ENCODE results near the gene SHANK1. TPM values are rescaled to one million over a fixed set of nuclear protein-coding genes. Genes with fewer than 3 reads are reported as not detected.

The SHANK1 gene
- total RNA-seq, 1 donor from 2014 or later = 2.3 TPM

GRCh38 chr19:50686310-50687032, 33.1 kb downstream of the SHANK1 start:
- Histone ChIP-seq H3K36me3 (no peaks in the 10 kb centered on the region), H3K4me3 (no peak overlapping the region), H3F3A (ENCODE audit: low read depth) (no peaks in the 10 kb centered on the region), H3K79me2 (ENCODE audit: low read depth) (no peaks in the 10 kb centered on the region), H2AFZ (replicated peaks) (no peak overlapping the region), H3K27ac (no peak overlapping the region), H3K4me2 (peak overlapping the region; percentile 38), H3K4me1 (no peaks in the 10 kb centered on the region), H4K20me1 (ENCODE audit: low read depth) (peaks cover 3% of the 10 kb centered on the region), H3K9me3 (ENCODE audit: low read depth) (no peaks in the 10 kb centered on the region), H3K27me3 (peaks cover 100% of the 10 kb centered on the region), H3K9ac (no peak overlapping the region)
- Mint-ChIP-seq H3K27me3 (ENCODE audit: insufficient read depth, low read depth) (peaks cover 6% of the 10 kb centered on the region), H3K27ac (no peak overlapping the region), H3K4me3 (no peak overlapping the region), H3K9me3 (no peaks in the 10 kb centered on the region), H3K4me1 (no peaks in the 10 kb centered on the region), H3K36me3 (peaks cover 20% of the 10 kb centered on the region)
- no peak for DNase-seq (ENCODE audit: low spot score)
- TF ChIP-seq EZH2 (IDR thresholded peaks at IDR 0.05) (peak; percentile 55), EZH2phosphoT487 (IDR thresholded peaks at IDR 0.05) (peak; percentile 33)
- TF ChIP-seq, protein P1, sequence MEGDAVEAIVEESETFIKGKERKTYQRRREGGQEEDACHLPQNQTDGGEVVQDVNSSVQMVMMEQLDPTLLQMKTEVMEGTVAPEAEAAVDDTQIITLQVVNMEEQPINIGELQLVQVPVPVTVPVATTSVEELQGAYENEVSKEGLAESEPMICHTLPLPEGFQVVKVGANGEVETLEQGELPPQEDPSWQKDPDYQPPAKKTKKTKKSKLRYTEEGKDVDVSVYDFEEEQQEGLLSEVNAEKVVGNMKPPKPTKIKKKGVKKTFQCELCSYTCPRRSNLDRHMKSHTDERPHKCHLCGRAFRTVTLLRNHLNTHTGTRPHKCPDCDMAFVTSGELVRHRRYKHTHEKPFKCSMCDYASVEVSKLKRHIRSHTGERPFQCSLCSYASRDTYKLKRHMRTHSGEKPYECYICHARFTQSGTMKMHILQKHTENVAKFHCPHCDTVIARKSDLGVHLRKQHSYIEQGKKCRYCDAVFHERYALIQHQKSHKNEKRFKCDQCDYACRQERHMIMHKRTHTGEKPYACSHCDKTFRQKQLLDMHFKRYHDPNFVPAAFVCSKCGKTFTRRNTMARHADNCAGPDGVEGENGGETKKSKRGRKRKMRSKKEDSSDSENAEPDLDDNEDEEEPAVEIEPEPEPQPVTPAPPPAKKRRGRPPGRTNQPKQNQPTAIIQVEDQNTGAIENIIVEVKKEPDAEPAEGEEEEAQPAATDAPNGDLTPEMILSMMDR (IDR thresholded peaks at IDR 0.05) = no peak

GRCh38 chr19:50679177-50680125, 40.2 kb downstream of the SHANK1 start:
- peaks cover 3% of the 10 kb centered on the region for H3K4me1 Mint-ChIP-seq
- Histone ChIP-seq H3K9ac (no peak overlapping the region), H3F3A (ENCODE audit: low read depth) (no peaks in the 10 kb centered on the region), H3K79me2 (ENCODE audit: low read depth) (no peaks in the 10 kb centered on the region), H3K9me3 (ENCODE audit: low read depth) (no peaks in the 10 kb centered on the region), H3K4me1 (no peaks in the 10 kb centered on the region), H3K4me3 (no peak overlapping the region), H2AFZ (replicated peaks) (no peak overlapping the region), H3K27me3 (peaks cover 54% of the 10 kb centered on the region), H3K36me3 (no peaks in the 10 kb centered on the region), H4K20me1 (ENCODE audit: low read depth) (no peaks in the 10 kb centered on the region), H3K4me2 (no peak overlapping the region), H3K27ac (no peak overlapping the region)
- TF ChIP-seq, protein P1 (IDR thresholded peaks at IDR 0.05) = no peak
- no peak for TF ChIP-seq EZH2phosphoT487 (IDR thresholded peaks at IDR 0.05)
- TF ChIP-seq EZH2 (IDR thresholded peaks at IDR 0.05) = no peak
- H3K36me3 Mint-ChIP-seq = peaks cover 7% of the 10 kb centered on the region
- peak; percentile 80 for DNase-seq (ENCODE audit: low spot score)
- no peak overlapping the region for H3K4me3 Mint-ChIP-seq
- no peaks in the 10 kb centered on the region for H3K9me3 Mint-ChIP-seq
- H3K27ac Mint-ChIP-seq = no peak overlapping the region
- peaks cover 12% of the 10 kb centered on the region for H3K27me3 Mint-ChIP-seq (ENCODE audit: insufficient read depth, low read depth)

DNA sequence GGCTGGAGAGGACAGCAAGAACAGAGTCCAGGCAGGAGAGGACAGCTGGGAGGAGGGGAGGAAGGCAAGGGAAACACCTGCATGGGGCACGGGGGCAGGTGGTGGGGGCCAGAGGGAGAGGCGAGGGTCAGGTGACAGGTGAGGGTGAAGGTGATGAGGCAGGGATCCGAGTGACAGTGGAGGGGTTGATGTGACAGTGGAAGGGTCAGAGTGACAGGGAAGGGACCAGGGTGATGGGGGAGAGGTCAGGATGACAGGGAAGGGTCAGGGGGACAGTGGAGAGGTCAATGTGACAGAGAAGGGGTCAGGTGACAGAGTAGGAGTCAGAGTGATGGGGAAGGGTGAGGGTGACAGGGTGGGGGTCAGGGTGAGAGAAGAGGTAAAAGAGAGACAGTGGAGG, 41.3 kb downstream of the SHANK1 start:
- no peak overlapping the region for H3K4me2 ChIP-seq
- no peaks in the 10 kb centered on the region for H3F3A ChIP-seq (ENCODE audit: low read depth)
- no peaks in the 10 kb centered on the region for H3K79me2 ChIP-seq (ENCODE audit: low read depth)
- Mint-ChIP-seq H3K4me3 (no peak overlapping the region), H3K27ac (no peak overlapping the region), H3K36me3 (peaks cover 4% of the 10 kb centered on the region), H3K4me1 (peaks cover 5% of the 10 kb centered on the region), H3K9me3 (no peaks in the 10 kb centered on the region), H3K27me3 (ENCODE audit: insufficient read depth, low read depth) (peaks cover 14% of the 10 kb centered on the region)
- peaks cover 45% of the 10 kb centered on the region for H3K27me3 ChIP-seq
- H3K9ac ChIP-seq = no peak overlapping the region
- H4K20me1 ChIP-seq (ENCODE audit: low read depth) = no peaks in the 10 kb centered on the region
- no peak overlapping the region for H3K4me3 ChIP-seq
- no peaks in the 10 kb centered on the region for H3K9me3 ChIP-seq (ENCODE audit: low read depth)
- H3K27ac ChIP-seq = no peak overlapping the region
- no peak for DNase-seq (ENCODE audit: low spot score)
- H3K36me3 ChIP-seq = no peaks in the 10 kb centered on the region
- H3K4me1 ChIP-seq = no peaks in the 10 kb centered on the region
- TF ChIP-seq EZH2 (IDR thresholded peaks at IDR 0.05) (no peak), EZH2phosphoT487 (IDR thresholded peaks at IDR 0.05) (no peak)
- TF ChIP-seq, protein P1 (IDR thresholded peaks at IDR 0.05) = no peak
- no peak overlapping the region for H2AFZ ChIP-seq (replicated peaks)
